ENCODE data around the gene POC1A. TPM values are rescaled to one million over a fixed set of nuclear protein-coding genes. Genes with fewer than 3 reads are reported as not detected.

POC1A gene
- total RNA-seq, 1 experiment from 2014 or later = 29.0 TPM

- Histone ChIP-seq H2AFZ (ENCODE audit: low read length) (no peak overlapping the region), H2BK120ac (ENCODE audit: low read depth, low read length, poor library complexity, severe bottlenecking) (no peak overlapping the region), H4K91ac (ENCODE audit: insufficient read length, low read depth, low read length) (no peak overlapping the region), H3K4me1 (ENCODE audit: insufficient read depth, low read length) (no peaks in the 10 kb centered on the region), H3T11ph (ENCODE audit: low read length) (no peak overlapping the region), H3K79me1 (ENCODE audit: insufficient read depth, low read depth, low read length, poor library complexity, severe bottlenecking) (no peaks in the 10 kb centered on the region), H3K18ac (ENCODE audit: insufficient read length, low read depth, low read length) (no peak overlapping the region), H4K8ac (replicated peaks; ENCODE audit: insufficient read length, low read depth, low read length) (no peak overlapping the region), H2BK15ac (ENCODE audit: low read depth, low read length) (no peak overlapping the region), H3K79me2 (ENCODE audit: insufficient read depth, low read length) (no peaks in the 10 kb centered on the region), H2BK5ac (ENCODE audit: insufficient read length, low read length) (no peak overlapping the region), H3K23me2 (ENCODE audit: insufficient read length, low read depth, low read length, poor library complexity, severe bottlenecking) (no peaks in the 10 kb centered on the region), H2AK5ac (ENCODE audit: insufficient read length, low read length) (no peak overlapping the region), H3K9me3 (ENCODE audit: control insufficient read depth, low read depth, low read length) (no peaks in the 10 kb centered on the region), H4K5ac (ENCODE audit: insufficient read length, low read depth, low read length) (no peak overlapping the region), H3K27me3 (ENCODE audit: insufficient read depth, low read length) (no peaks in the 10 kb centered on the region), H2BK12ac (ENCODE audit: insufficient read length, low read depth, low read length) (no peak overlapping the region), H3K4ac (ENCODE audit: low read depth, low read length) (no peak overlapping the region), H3K14ac (ENCODE audit: insufficient read depth, low read length) (no peak overlapping the region), H3K56ac (ENCODE audit: insufficient read length, low read depth, low read length) (no peak overlapping the region), H3K27ac (ENCODE audit: insufficient read length, low read depth, low read length) (no peak overlapping the region), H2BK20ac (ENCODE audit: low read depth, low read length, poor library complexity, severe bottlenecking) (no peak overlapping the region), H3K4me2 (ENCODE audit: insufficient read depth, insufficient read length, low read length) (no peak overlapping the region), H3K23ac (ENCODE audit: insufficient read length, low read depth, low read length) (no peak overlapping the region), H4K20me1 (ENCODE audit: control insufficient read depth, insufficient read depth, insufficient read length) (no peaks in the 10 kb centered on the region), H3K9ac (ENCODE audit: extremely low read depth, insufficient read length, low read length) (no peak overlapping the region)
- peaks cover 2 to 5% of the 10 kb centered on the region in 2 experiments; a peak in 1 of 4 replicates for H3K4me1 Mint-ChIP-seq
- peak overlapping the region in 1 of 3 experiments; percentile 74; a peak in 1 of 7 replicates for H3K27ac Mint-ChIP-seq
- H3K9me3 Mint-ChIP-seq = no peaks in the 10 kb centered on the region
- no CpG with 5 or more reads among the region's 8 CpGs for WGBS (ENCODE audit: extremely low coverage, insufficient read length, low lambda C conversion rate)
- H3K27me3 Mint-ChIP-seq (ENCODE audit: low read depth) = peaks cover 20% of the 10 kb centered on the region
- no peak for DNase-seq
- H3K4me3 Mint-ChIP-seq = no peak overlapping the region
- H3K36me3 Mint-ChIP-seq (ENCODE audit: insufficient read depth in 1 of 3, low read depth in 3 of 3) = no peaks in the 10 kb centered on the region
- TF ChIP-seq CTCF (conservative IDR thresholded peaks at IDR 0.05) = no peak
Observed at GRCh38 chr3:52067046-52067445, 87.2 kb downstream of the POC1A start.

All from H9 (cell line).